GM12878 (cell line): ENCODE results near the gene SMTNL1. TPM values are rescaled to one million over a fixed set of nuclear protein-coding genes. Genes with fewer than 3 reads are reported as not detected.

Source experiments
- ATAC-seq: fragments of 200-7000 bp; cut with Tn5 transposase; 3 replicates; pipeline ENCODE4 v1.9.1; 2020; ENCODE audit warnings: mild to moderate bottlenecking, moderate library complexity
- BruUV-seq: library from RNA; stranded (reverse); fragments of 400-500 nt; replicated peaks from 2 replicates; lab custom pipeline; 2021; lab: Mats Ljungman, UMichigan
- CTCF ChIA-PET: fragments of 300-600 bp; sonication (Branson Sonifier 250); formaldehyde crosslinking; extraction: SDS; loops from one replicate; lab custom pipeline; 2021; ENCODE audit warnings: inconsistent platforms; lab: Yijun Ruan, JAX
- POLR2A ChIA-PET: fragments of 350-600 bp; formaldehyde crosslinking; extraction: SDS; loops from one replicate; lab custom pipeline; 2021; ENCODE audit warnings: inconsistent platforms; lab: Charles Lee
- RAD21 ChIA-PET: fragments of 300-600 bp; sonication (Branson Sonifier 250); formaldehyde crosslinking; loops from one replicate; lab custom pipeline; 2023; ENCODE audit warnings: antibody characterized with exemption; ENCODE audit not compliant: unreplicated experiment; lab: Charles Lee
- SMC1A ChIA-PET: fragments of 300-600 bp; sonication (Branson Sonifier 250); formaldehyde crosslinking; loops from one replicate; lab custom pipeline; 2023; ENCODE audit not compliant: unreplicated experiment, uncharacterized antibody; lab: Charles Lee
- DNase-seq: peaks from one replicate; pipeline ENCODE4 v3.0.0-alpha.2; 2011; ENCODE audit warnings: low read depth, low spot score
- FAIRE-seq: peaks from 3 replicates; lab custom pipeline; 2011; peaks lifted over from hg19 to GRCh38; lab: Jason Lieb, UNC
- H2AFZ ChIP-seq: 2 replicates; pipeline ENCODE4 v1.6.0; 2011; ENCODE audit warnings: low read depth, low read length, control low read depth; ENCODE audit not compliant: control insufficient read depth
- H3K27ac ChIP-seq: 2 replicates; pipeline ENCODE4 v1.5.1; 2011; ENCODE audit warnings: control low read depth; ENCODE audit not compliant: control insufficient read depth, insufficient read depth
- H3K27me3 ChIP-seq, 2 experiments: replicated peaks in 1 of 2; 2 replicates each; pipeline versions ENCODE4 v1.6.0 to v1.6.1; 2011; ENCODE audit warnings: low read length in 1 of 2; ENCODE audit not compliant: control insufficient read depth in 2 of 2, insufficient read depth in 2 of 2
- H3K36me3 ChIP-seq, 2 experiments: 2 replicates each; pipeline ENCODE4 v1.5.1; 2011; ENCODE audit warnings: low read length in 1 of 2; ENCODE audit not compliant: control insufficient read depth in 2 of 2, insufficient read depth in 2 of 2
- H3K4me1 ChIP-seq: 2 replicates; pipeline ENCODE4 v1.6.1; 2011; ENCODE audit warnings: mild to moderate bottlenecking, low read length, moderate library complexity, mixed read lengths; ENCODE audit not compliant: control insufficient read depth, insufficient read depth
- H3K4me2 ChIP-seq: 2 replicates; pipeline ENCODE4 v1.6.0; 2011; ENCODE audit warnings: control low read depth; ENCODE audit not compliant: control insufficient read depth, insufficient read depth
- H3K4me3 ChIP-seq: fragments of 200-600 bp; sonication (generic); 2 replicates; pipeline ENCODE4 v1.5.1; 2016
- H3K79me2 ChIP-seq: 2 replicates; pipeline ENCODE4 v1.6.0; 2011; ENCODE audit warnings: low read length; ENCODE audit not compliant: control insufficient read depth, insufficient read depth
- H3K9ac ChIP-seq: 2 replicates; pipeline ENCODE4 v1.8.0; 2011; ENCODE audit warnings: low read length, control low read depth, mixed read lengths; ENCODE audit not compliant: control insufficient read depth, insufficient read depth
- H3K9me3 ChIP-seq: replicated peaks from 3 replicates; pipeline ENCODE4 v1.5.1; 2011; ENCODE audit warnings: mild to moderate bottlenecking, low read length; ENCODE audit not compliant: control insufficient read depth, insufficient read depth
- H4K20me1 ChIP-seq: 2 replicates; pipeline ENCODE4 v1.6.0; 2011; ENCODE audit not compliant: control insufficient read depth, insufficient read depth
- CBX3 ChIP-seq: fragments of 200-600 bp; sonication (generic); IDR thresholded peaks from 2 replicates; pipeline ENCODE4 v1.6.1; 2016; ENCODE audit warnings: low read depth, borderline replicate concordance
- KDM1A ChIP-seq: fragments of 200-600 bp; sonication (generic); IDR thresholded peaks from 2 replicates; pipeline ENCODE4 v1.6.1; 2016; ENCODE audit warnings: borderline replicate concordance
- MYC ChIP-seq: IDR thresholded peaks from 2 replicates; pipeline ENCODE4 v1.6.1; 2011; ENCODE audit warnings: mild to moderate bottlenecking, low read length, moderate library complexity, inconsistent platforms; ENCODE audit not compliant: insufficient read depth, insufficient replicate concordance, insufficient read length, severe bottlenecking
- RBBP5 ChIP-seq: fragments of 200-600 bp; sonication (generic); conservative IDR thresholded peaks from 2 replicates; pipeline ENCODE4 v1.6.1; 2016
- TCF12 ChIP-seq: IDR thresholded peaks from 2 replicates; pipeline ENCODE4 v1.6.1; 2011; ENCODE audit warnings: low read depth, mild to moderate bottlenecking, low read length
- TCF3 ChIP-seq: IDR thresholded peaks from 2 replicates; pipeline ENCODE4 v1.6.1; 2012; ENCODE audit warnings: low read depth, mild to moderate bottlenecking, low read length, borderline replicate concordance; ENCODE audit not compliant: insufficient read depth
- ZNF384 ChIP-seq: IDR thresholded peaks from 2 replicates; pipeline ENCODE4 v1.6.1; 2012; ENCODE audit warnings: low read depth, mild to moderate bottlenecking, low read length, improper control_type of control experiment, borderline replicate concordance
- WGBS: methylation state at CpG from one replicate; pipeline ENCODE4 v1.1.6; 2016; ENCODE audit warnings: low lambda C conversion rate; ENCODE audit not compliant: insufficient replicate concordance, insufficient coverage; ENCODE audit errors: missing lambda C conversion rate; 5-methylcytosine and 5-hydroxymethylcytosine counted together
- in situ Hi-C: fragments of 300-500 bp; cut with MboI; formaldehyde crosslinking; loops from 9 replicates; pipeline ENCODE4 v1.14.3; 2018; ENCODE audit warnings: mixed read lengths
- intact Hi-C: fragments of 100-400 bp; cut with micrococcal nuclease; formaldehyde crosslinking; loops from one replicate; pipeline ENCODE4 v1.14.2; 2022; ENCODE audit not compliant: unreplicated experiment
- polyA plus RNA-seq, 11 experiments: library from polyadenylated mRNA; depleted of rRNA in 4 of 11; unstranded in 6 of 11; stranded (reverse) in 5 of 11; fragments of >200 nt; fragmentation: Nextera tagmentation in 4 of 11; fragmentation: Illumina TruSeq in 1 of 11; extraction: Ambion mirVana in 4 of 11; extraction: Trizol in 1 of 11; gene quantifications; 1 replicate in 1 of 11; 2 replicates in 10 of 11; pipeline versions ENCODE4 v1.2.1 to v1.2.3, GENCODE V29; 2011 to 2016; ENCODE audit warnings: inconsistent platforms in 2 of 11, missing spikeins in 2 of 11, low read depth in 1 of 11
- total RNA-seq, 4 experiments: library from RNA; depleted of rRNA in 3 of 4; stranded (reverse); fragments of >200 nt in 3 of 4; fragmentation: Illumina TruSeq in 1 of 4; extraction: Trizol in 1 of 4; gene quantifications; 2 replicates each; pipeline versions ENCODE4 v1.2.1 to v1.2.3, GENCODE V29; 2013 to 2021
- TF ChIP-seq, protein P1 (sequence below): fragments of 450-650 bp; formaldehyde crosslinking; IDR thresholded peaks from 2 replicates; pipeline ENCODE4 v1.4.0; 2020; ENCODE audit warnings: mild to moderate bottlenecking, moderate library complexity
- TF ChIP-seq, protein P2 (sequence below): fragments of 450-650 bp; IDR thresholded peaks from 2 replicates; pipeline ENCODE4 v1.6.1; 2017; ENCODE audit warnings: mild to moderate bottlenecking
- TF ChIP-seq, protein P3 (sequence below): fragments of 450-650 bp; IDR thresholded peaks from 2 replicates; pipeline ENCODE4 v1.6.1; 2016; ENCODE audit warnings: mild to moderate bottlenecking
- TF ChIP-seq, protein P4 (sequence below): fragments of 450-650 bp; IDR thresholded peaks from 2 replicates; pipeline ENCODE4 v1.6.1; 2014; ENCODE audit warnings: mild to moderate bottlenecking

SMTNL1 gene
- total and polyA plus RNA-seq, 10 of the 15 experiments (the other 5 are each of a cell fraction or from before 2014, with no cell fraction given): 0.06 to 0.17 (median 0.10) TPM; not detected in 7

DNA sequence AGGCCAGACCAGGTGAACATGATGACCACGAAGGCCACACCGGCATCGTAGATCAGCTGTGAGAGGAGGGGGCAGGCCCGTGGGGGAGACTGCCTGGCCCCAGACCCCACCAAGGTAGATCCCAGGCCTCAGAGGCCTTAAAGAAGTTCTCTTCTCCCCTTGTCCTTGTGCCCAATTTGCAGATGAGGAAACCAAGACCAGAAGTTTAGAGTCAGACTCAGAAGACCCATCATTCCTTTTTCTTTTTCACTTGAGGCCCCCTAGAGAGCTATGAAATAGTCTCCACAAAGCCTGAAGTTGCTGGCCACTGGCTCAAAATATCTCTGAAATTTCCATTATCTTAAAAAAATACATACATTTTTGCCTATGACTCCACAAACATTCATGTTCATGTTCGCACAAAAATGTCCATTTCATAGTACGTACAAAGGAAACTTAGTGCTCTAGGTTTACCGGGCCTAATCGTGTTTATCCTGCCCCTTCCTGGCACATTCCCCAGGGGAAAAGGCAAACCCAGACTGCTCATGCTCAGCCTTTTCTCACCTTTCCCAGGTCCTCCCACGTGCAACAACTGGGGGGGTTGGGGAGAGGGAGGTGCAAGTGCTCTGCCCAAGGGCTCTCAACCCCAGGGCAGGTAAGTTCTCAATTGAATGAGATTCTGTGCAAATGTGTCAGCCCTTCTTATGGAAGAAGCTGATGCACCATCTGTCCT lies 41.1 kb upstream of the SMTNL1 start (continued):
- TF ChIP-seq TCF3 (no peak), CBX3 (no peak)

DNA sequence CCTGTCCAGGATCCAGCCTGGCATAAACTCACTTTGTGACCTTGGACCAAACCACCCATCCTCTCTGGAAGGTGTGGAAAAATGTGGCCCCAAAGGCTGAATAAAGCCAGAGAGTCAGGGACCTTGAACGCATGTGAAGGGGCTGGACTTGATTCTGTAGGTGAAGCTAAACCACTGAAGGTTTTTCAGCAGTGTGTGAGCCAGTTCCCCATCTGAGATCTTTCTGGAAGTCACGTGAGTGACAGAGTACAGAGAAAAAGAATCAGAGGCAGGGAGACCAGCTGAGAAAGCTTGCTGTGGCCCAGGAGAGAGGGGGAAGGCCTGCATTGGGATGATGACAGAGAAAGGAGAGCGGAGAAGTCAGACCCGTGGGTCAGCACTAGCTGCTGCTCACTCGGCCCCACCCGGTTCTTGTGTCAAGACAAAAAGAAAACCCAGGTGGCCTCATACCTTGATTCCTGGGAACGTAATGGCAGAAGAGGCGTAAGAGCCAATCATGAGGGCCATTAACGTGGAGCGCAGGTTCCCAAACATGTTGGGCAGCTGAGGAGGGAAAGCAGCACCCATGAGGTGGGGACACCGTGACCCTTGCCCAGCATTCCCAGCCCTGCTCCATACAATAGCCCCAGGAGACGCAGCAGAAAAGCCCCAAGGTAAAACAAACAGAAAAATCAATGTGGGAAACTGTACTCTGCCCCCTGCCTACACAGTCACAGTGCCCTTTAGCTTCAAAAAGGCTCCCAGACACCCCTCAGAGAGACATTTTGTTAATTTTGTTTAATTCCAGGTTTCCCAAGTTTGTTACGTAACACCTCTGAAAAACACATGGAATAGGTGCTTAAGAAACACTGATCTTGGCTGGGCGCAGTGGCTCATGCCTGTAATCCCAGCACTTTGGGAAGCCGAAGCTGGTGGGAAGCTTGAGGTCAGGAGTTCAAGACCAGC lies 39.8 kb upstream of the SMTNL1 start:
- ChIA-PET CTCF (interaction anchor here (1.1 to 11.8 kb wide), 6 partner anchors 13 to 144 kb away, joined by 3 to 396 read pairs (median 83); partner anchors contain the start of genes RTN4RL2, SLC43A1 and TIMM10), RAD21 (interaction anchor here (1.2 kb wide), 1 partner anchor 29 kb away, joined by 3 read pairs; no protein-coding TSS in a partner anchor), POLR2A (no interaction called here), SMC1A (interaction anchor here (0.8 to 7.5 kb wide), 2 partner anchors 18 to 29 kb away, joined by 3 to 47 read pairs; partner anchors contain the start of gene SLC43A1)
- in situ Hi-C loops: loop anchor here (25.0 kb wide), 1 partner anchor 660 kb away; no protein-coding TSS in a partner anchor
- Histone ChIP-seq H4K20me1 (peaks cover 3% of the 10 kb centered on the region; the same call in 1 of the 2 replicates), H3K27me3 (no peaks in the 10 kb centered on the region), H3K4me3 (no peak overlapping the region), H3K4me1 (no peaks in the 10 kb centered on the region), H3K4me2 (no peak overlapping the region), H2AFZ (no peak overlapping the region), H3K9me3 (no peaks in the 10 kb centered on the region), H3K36me3 (peaks cover 3 to 6% of the 10 kb centered on the region in 2 experiments), H3K27ac (no peak overlapping the region), H3K79me2 (no peaks in the 10 kb centered on the region), H3K9ac (no peak overlapping the region)
- FAIRE-seq (no peak), ATAC-seq (no peak), DNase-seq (no peak)
- WGBS: 97% methylated on average over 15 of the region's 15 CpGs
- intact Hi-C loops: no loop called here
- BruUV-seq: no TSS peak
- TF ChIP-seq RBBP5: no peak
- TF ChIP-seq, protein P1, sequence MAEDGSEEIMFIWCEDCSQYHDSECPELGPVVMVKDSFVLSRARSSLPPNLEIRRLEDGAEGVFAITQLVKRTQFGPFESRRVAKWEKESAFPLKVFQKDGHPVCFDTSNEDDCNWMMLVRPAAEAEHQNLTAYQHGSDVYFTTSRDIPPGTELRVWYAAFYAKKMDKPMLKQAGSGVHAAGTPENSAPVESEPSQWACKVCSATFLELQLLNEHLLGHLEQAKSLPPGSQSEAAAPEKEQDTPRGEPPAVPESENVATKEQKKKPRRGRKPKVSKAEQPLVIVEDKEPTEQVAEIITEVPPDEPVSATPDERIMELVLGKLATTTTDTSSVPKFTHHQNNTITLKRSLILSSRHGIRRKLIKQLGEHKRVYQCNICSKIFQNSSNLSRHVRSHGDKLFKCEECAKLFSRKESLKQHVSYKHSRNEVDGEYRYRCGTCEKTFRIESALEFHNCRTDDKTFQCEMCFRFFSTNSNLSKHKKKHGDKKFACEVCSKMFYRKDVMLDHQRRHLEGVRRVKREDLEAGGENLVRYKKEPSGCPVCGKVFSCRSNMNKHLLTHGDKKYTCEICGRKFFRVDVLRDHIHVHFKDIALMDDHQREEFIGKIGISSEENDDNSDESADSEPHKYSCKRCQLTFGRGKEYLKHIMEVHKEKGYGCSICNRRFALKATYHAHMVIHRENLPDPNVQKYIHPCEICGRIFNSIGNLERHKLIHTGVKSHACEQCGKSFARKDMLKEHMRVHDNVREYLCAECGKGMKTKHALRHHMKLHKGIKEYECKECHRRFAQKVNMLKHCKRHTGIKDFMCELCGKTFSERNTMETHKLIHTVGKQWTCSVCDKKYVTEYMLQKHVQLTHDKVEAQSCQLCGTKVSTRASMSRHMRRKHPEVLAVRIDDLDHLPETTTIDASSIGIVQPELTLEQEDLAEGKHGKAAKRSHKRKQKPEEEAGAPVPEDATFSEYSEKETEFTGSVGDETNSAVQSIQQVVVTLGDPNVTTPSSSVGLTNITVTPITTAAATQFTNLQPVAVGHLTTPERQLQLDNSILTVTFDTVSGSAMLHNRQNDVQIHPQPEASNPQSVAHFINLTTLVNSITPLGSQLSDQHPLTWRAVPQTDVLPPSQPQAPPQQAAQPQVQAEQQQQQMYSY (CRISPR knock-in tag): no peak
- TF ChIP-seq KDM1A: no peak
- TF ChIP-seq MYC: no peak
- TF ChIP-seq TCF12: no peak
- TF ChIP-seq ZNF384: no peak
- TF ChIP-seq, protein P2, sequence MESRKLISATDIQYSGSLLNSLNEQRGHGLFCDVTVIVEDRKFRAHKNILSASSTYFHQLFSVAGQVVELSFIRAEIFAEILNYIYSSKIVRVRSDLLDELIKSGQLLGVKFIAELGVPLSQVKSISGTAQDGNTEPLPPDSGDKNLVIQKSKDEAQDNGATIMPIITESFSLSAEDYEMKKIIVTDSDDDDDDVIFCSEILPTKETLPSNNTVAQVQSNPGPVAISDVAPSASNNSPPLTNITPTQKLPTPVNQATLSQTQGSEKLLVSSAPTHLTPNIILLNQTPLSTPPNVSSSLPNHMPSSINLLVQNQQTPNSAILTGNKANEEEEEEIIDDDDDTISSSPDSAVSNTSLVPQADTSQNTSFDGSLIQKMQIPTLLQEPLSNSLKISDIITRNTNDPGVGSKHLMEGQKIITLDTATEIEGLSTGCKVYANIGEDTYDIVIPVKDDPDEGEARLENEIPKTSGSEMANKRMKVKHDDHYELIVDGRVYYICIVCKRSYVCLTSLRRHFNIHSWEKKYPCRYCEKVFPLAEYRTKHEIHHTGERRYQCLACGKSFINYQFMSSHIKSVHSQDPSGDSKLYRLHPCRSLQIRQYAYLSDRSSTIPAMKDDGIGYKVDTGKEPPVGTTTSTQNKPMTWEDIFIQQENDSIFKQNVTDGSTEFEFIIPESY: no peak
- TF ChIP-seq, protein P3, sequence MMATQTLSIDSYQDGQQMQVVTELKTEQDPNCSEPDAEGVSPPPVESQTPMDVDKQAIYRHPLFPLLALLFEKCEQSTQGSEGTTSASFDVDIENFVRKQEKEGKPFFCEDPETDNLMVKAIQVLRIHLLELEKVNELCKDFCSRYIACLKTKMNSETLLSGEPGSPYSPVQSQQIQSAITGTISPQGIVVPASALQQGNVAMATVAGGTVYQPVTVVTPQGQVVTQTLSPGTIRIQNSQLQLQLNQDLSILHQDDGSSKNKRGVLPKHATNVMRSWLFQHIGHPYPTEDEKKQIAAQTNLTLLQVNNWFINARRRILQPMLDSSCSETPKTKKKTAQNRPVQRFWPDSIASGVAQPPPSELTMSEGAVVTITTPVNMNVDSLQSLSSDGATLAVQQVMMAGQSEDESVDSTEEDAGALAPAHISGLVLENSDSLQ: no peak
- TF ChIP-seq, protein P4, sequence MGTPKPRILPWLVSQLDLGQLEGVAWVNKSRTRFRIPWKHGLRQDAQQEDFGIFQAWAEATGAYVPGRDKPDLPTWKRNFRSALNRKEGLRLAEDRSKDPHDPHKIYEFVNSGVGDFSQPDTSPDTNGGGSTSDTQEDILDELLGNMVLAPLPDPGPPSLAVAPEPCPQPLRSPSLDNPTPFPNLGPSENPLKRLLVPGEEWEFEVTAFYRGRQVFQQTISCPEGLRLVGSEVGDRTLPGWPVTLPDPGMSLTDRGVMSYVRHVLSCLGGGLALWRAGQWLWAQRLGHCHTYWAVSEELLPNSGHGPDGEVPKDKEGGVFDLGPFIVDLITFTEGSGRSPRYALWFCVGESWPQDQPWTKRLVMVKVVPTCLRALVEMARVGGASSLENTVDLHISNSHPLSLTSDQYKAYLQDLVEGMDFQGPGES: no peak
